Inferior parietal cortex (tissue), 1 donor: ENCODE measurements around the gene MEOX1.
"Not testable (repeated sequence)": the region's sequence is repeated elsewhere in the genome, so short reads cannot be mapped to it uniquely, and the experiment has no call there.

Experiments used
- DNase-seq: peaks from one replicate; pipeline ENCODE4 v3.0.0-alpha.2; 2016; ENCODE audit errors: extremely low spot score

Gene MEOX1

DNA sequence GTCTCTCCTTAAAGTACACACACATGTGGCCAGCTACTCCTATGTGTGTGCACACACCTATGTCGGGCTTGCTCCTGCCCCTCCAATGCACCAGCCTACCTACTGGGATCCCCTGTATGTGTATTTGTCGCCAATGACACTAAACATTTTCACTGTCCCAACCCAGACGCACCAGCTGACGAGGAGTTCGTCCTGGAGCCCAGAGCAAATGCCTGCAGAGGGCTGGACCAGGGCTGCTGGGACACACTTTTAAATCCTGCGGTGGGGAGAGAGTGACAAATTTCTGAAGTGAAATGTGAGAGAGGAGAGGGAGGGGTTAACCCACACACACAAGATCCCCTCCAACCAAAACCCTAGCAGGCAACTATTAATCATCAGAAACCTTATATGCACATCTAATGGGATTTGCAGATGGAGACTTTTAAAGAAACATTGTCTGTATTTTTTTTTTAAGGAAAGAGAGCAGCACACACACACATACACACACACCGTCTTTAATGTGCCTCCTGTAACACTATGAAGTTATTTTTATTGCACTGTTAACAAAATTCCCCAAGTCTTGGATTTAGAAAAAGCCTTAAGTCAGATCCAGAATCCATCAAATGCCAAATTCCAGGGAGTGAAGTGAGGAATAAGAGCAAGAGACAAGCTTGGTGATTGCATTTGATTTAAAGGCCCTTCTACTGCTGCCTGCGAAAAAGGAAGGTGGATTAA is at the start of gene MEOX1:
MEOX1 (minus strand) TSS at position 224 of the 714 bp plus-strand sequence. CDS start 388 bp downstream, outside the sequence.
- no peak for DNase-seq

DNA sequence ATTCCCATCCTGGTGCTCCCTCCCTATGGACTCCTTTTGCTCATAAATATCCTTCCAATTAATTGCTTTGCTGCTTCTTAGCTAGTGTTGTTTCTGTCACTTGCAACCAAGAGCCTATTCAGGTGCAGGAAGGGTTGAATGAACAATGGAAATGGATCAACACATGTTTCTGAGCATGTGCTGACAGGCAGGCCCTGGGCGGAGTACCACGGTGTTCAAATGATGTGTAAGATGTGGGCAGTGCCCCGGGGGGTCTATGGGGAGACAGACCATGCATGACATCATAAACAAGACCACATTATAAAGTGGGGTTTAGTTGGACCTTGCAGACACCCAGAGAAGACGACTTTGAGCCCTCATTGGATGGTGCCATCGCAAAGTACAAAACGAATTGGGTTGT is 48.4 kb upstream of the MEOX1 start:
- no peak for DNase-seq

DNA sequence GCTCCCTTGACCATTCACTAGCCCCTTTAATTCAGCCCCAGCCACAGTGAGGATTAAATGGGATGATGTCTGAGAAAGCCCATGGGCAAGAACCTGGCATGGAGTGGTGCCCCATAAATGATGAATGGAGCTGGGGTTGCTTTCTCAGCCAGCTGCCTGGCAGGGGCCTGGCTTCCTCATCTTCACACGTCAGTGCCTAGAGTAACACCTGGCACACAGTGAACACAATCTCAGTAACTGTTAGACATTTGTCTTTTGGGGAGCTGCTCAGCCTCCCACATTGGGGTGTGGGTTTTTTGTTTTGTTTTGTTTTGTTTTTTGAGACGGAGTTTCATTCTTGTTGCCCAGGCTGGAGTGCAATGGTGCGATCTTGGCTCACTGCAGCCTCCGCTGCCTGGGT is 47.5 kb upstream of the MEOX1 start:
- DNase-seq = no peak

DNA sequence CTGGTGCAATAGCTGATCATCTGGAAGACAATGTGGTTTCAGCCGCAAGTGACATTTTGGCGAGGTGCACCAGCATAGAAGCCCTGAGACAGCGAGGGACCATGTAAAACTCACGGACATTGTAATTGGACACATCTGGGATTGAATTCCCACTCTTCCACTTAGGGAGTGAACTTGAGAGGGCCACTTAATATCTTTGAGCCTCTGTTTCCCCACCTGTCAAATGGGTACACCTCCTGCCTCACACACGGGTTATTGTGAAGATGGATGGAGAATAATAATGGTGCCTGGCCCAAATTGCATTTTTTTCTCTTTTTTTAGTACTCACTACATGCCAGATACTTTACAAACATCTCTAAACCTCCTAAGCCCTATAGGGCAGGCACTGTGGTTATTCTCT is 45.5 kb upstream of the MEOX1 start:
- DNase-seq = no peak

DNA sequence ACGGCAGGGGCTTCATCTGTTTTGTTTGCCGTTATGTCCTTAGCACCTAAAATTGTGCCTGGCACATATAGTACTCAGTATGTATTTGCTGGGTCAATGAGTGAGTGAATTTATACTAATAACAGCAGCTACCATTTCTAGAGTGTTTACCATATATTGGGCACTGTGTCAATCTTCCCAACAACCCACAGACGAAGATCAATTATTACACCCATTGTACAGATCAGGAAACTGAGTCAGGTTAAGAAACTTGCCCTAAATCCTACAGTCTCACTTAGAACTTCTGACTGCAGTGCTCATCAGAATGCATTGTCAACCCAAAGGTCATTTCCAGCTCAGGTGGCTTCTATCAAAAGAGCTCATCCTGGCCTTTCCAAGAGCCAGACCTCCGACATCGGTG is 44.5 kb upstream of the MEOX1 start:
- no peak for DNase-seq

DNA sequence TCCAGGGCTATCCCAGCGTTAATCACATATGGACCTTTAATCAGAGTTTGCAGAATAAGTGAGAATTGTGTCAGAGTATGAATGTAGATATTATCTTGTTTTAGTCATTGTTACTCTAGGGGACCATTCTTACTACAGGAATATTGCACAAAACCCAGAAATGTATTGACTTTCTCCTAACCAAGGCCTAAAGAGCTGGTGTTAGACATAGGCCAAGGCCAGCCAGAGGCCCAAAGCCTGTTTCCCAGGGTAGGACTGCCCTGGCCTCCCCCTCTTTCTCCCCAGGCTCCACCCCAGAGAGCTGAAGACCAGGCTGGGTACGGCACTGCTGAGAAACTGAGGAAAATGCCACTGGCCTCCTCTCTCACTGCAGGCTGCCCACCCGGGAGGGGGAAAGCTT is 41.9 kb upstream of the MEOX1 start:
- no peak for DNase-seq

DNA sequence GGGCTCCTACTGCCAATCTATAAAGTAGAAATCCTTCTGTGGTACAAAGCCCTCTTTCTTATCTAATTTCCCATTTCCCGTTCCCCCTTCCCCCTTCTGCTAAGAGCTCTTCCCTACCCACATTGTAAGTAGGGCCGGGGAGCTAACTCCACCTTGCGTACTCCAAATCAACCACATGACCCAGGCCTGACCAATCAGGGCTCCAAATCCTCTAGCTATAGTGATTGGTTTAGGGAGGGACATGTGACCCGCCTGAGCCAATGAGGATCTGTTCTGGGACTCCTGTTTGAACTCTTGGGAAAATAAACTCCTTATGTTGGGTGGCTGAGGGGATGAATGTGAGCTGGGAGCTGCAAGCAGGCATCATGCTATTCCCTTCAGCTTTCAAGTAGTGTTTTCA is 40.9 kb upstream of the MEOX1 start:
- DNase-seq = no peak

DNA sequence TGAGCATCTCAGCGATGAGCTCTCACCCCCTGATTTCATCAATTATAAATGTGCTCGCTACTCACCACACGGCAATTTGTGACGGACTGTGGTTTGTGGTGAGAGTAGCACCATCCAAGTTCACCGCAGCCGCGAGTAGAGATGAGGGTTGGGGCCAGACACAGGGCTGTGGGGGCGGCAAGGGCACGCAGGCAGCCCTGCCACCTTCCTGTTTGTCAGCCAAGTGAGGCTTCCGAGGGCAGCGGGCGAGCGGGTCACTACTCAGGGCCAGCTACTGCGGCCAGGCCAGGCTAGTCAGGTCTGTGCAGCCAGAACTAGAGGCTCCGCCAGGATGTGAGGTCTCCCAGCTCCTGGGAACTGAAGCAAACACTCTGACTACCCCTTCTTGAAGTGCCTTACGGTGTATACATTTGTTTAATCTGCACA is 39.6 kb upstream of the MEOX1 start:
- no peak for DNase-seq

DNA sequence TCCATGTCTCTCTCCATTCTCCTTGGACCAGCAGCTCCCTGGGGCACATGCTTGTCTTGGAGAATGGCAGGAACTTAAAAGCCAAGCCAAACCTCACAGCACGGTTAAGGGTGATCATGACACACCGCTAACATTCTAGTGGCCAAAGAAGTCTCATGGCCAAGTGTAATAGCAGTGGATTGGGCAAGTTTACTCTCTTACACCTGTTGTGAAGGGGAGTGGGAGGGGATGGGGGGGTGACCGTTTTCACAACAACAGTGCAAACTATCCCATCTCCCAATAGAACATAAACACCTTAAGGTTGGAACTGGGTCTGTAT is 37.7 kb upstream of the MEOX1 start:
- no peak for DNase-seq

DNA sequence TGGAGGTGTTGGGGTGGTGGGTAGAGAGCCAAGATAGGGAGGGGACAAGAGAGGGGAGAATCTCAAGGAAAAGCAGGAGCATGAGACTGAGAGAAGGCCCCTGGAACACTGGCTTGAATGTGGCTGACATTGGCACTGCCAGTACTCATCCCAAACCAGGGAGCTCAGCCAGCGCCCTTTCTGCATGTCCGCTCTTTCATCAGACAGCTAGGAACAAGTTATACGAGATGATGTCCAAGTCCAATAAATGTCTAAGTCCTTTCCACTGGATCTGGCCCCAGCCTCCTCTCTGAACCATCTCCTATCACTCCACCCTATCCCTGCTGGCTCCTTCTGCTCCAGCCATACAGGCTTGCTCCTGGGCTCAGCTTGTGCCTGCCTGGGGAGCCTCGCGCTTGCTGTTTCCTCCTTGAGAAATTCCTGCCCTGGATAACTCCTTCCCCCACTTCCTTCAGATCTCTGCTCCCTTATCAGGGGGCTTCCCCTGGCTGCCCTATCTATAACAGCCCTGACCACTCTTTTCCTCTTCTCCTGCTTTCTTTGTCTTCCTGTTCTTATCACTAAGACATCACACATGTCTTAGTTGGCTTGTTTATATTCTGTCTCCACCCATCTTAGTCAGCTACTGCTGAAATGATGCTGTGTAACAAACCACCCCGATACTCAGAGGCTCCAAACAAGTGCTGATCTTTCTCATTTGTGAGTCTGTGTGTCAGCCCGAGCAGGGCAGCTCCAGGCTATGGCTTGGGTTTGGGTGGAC is 37.1 kb upstream of the MEOX1 start:
- no peak for DNase-seq

DNA sequence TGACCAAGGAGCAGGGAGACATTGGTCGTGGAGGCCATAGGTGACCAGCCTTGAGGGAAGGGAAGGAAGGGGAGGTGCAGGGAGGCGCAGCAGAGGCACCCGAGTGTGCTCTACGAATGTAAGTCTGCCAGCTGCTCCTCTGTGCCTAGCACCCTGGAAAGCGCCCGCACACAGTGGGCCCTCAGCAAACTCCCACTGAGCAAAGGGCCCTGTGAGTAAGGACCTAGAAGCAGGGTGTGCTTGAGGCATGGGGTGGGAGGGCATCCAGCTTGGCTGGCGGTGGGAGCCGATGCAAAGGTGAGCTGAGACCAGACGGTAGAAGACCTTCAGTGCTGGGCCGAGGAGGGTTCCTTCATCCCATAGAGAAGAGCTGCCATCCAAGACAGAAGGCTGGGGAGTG is 36.2 kb upstream of the MEOX1 start:
- no peak for DNase-seq

DNA sequence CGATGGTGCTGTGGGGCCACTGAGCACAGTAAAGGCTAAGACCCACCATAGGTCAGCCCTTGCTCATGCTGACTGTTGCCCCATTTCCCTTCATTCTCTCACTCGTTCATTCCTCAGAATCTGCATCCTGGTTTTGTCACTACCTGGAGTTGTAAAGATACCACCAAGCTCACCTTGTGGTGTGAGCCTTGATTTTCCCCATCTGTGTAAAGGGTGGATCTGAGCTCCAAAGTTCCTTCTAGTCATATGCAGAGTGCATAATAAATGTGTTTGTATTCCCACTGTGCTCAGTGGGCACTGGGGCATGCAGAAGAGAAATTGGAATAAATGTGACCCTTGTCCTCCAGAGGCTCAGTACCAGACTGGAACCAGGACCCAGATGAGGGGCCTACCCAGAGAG is 35.2 kb upstream of the MEOX1 start:
- no peak for DNase-seq

DNA sequence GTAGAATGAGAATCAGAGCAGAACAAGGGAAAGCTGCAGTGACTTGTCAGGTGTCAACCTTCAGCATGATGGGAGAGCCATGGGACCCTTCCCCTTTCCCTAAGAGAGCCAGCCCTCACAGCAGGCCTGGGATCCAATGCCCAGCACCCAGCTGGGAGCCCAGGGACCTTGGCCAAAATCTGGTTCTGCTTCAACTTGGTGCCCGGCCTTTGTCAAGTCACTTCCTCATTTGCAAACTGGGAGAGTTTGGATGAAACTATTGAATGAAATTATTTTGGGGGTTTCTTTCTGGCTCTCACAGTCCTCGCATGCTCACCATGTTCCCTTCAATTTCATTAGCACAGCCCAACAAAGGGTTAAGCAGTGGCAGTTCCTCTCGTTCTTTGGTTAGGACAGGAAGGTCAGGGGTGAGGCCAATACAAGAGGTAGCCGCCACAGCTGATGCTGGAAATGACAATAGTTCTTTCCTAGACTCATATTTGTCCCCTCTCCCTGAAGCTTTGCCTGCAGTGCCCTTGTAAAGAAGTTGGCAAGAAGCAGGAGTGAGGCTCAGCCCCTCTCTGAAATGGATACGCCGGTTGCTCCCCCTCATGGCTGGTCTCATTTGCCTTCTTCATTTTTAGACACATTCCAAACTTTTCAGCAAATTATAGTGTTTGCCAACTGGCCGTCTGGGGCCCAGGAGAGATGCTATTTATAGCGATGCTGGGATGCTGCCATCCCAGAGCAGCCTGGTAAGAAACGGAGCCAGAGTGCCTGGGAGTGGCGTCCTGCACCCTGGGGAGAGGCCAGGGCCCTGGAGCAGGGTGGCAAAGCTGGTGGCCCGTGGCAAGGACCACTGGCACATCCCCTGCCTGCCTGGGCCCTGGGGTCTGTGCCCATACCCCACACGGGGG is 34.5 kb upstream of the MEOX1 start:
- DNase-seq = no peak

DNA sequence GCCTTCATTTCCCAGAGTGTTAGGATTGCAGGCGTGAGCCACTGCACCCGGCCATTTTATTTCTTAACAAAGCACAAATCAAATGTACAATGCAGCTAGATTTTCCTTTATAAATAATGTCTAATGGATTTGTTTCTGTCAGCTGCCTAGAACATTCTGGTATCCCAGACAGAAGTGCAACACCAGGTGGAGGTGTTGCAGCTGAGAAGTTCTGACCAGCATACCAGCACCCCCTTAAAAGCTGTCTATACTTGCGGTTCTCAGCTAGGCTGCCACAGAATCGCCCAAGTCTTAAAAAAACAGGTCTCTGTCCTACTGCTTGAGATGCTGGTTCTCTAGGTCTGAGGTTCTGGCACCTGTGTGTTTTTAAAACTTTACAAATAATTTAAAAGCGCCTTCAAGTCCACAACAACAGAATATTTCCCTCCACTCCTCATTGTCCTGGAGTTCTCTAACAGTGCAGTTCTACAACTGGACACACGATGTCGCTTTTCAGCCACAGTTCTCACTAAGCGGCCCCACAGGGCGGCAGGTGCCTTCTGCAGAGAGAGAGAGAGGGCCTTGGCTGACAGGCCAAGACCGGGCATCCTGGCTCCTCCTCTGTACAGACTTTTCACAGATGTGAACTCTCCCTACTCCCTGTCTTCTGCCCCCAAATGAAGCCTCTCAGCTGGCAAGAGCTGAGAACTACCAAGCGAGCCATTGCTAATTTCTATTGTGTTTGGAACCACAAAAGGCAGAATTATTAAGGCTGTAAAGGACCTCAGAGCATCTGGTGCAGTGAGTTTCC is 32.6 kb upstream of the MEOX1 start:
- peak; percentile 90 for DNase-seq

DNA sequence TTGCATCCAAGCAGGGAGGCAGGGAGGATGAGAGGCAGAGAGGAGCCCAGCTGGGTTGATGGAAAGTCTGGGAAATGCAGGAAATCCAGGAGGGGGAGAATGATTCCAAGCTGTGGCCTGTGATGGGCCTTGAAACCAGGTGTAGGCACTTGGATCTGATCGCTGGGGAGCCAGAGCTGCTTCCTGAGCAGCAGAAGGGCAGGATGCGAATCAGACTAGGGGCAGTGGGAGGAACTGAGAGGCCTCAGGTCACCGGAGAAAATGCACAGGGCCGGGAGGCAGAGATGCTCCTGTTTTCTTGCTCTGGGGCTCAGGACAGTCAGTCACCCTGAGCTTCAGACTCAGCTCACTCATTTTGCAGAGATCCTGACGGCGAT is 29.6 kb upstream of the MEOX1 start:
- no peak for DNase-seq

DNA sequence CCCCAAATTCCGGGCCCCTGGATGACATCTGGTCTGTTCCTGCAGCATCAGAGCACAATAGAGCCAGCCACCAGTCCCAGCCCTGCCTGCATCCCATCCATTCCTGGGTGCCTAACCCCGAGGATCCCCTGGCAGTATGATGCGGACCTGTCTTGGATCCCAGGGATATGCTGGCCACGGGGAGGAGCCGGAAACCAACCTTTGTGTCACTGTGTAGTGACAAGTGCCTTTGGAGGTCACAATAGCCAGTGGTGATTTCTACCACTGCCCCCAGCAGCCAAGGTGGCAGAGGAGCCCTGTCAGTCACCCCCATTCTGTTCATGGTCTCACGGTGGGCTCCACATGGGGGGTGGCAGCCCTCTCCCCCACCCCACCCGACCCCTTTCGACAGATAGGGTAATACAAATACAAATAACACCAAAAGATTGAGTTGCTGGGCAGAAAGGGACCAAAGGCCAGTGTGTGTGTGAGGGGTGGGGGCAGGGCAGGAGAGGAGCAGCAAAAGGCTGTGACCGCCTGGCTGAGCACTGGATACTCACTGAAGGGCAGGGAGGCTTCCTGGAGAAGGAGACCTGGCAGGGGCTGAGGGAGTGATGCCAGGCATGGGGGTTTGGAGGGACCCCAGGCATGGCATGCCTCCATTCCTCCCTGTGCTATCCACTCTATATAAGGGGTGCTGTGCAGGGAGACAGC is 29.0 kb upstream of the MEOX1 start:
- DNase-seq = no peak

DNA sequence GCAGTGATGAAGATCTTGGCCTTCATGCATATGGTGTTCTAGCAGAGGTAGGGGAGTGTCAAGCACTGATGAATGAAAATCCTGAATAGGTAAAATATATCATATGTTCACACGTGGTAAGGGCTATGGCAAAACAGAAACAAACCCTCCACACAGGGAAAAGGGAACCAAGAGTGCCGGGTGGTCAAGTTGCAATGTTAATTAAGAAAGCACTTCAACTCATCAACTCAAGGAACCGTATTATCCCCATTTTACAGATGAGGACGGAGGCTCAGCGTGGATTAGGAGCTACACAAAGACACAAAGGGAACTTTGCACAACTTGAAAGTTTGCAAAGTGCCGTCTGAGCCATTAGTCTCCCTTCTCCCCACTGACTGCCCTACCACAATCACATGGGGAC is 28.1 kb upstream of the MEOX1 start:
- no peak for DNase-seq

DNA sequence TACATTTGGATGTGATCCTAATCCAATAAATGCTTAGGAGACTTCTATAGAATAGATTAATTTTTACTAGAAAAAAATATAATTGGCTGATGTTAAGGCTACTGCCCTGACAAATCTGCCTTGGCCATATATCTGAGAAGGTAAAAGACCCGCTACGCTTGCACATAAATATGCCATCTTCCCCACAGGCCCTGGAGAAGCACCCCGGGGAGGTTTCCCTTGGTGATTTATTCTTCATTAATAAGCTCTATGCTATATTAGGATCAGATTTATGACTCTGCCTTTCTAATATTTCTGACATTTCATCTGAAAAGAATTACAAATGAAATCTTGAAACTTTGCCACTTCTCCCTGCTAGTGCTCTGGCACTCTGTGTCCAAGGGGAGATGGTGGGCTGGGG is 27.4 kb upstream of the MEOX1 start:
- no peak for DNase-seq

DNA sequence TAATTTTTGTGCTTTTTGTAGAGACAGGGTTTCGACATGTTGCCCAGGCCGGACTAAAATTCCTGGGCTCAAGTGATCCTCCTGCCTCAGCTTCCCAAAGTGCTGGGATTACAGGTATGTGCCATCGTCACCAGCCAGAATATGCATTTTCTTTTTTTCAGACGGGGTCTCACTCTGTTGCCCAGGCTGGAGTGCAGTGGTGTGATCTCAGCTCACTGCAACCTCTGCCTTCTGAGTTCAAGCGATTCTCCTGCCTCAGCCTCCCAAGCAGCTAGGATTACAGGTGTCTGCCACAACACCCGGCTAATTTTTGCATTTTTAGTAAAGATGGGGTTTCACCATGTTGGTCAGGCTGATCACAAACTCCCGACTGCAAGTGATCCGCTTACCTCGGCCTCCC is 25.2 kb upstream of the MEOX1 start:
- not testable (repeated sequence) for DNase-seq

DNA sequence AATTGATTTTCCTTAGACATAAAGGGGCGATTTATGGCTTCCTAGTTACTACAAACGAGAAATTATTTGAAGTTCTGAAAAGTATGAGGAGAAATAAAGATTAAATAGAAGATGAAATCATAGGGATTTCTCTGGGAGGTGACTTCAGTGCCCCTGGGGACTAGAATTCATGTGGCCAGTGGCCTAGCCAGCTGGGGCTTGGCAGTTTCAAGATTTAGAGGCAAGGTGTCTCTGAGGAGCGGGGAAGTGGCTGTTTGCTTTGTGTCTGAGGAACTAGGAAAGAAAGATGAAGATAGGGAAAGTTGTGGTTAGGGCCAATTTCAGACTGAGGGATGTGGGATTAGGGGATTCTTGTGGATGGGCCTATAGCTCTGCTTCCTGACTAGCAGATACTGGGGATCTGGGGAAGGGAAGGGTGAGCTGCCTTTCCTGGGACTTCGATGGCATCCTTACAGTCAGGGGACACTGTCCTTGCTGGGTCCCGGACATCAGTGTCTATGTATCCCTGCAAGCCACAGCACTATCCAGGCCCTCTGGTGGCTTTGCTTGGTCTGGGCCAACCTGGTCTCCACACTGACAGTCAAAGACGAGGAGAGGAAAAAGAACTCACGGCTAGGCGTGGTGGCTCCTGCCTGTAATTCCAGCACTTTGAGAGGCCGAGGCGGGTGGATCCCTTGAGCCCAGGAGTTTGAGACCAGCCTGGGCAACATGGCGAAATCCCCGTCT is 22.4 kb upstream of the MEOX1 start:
- no peak for DNase-seq

DNA sequence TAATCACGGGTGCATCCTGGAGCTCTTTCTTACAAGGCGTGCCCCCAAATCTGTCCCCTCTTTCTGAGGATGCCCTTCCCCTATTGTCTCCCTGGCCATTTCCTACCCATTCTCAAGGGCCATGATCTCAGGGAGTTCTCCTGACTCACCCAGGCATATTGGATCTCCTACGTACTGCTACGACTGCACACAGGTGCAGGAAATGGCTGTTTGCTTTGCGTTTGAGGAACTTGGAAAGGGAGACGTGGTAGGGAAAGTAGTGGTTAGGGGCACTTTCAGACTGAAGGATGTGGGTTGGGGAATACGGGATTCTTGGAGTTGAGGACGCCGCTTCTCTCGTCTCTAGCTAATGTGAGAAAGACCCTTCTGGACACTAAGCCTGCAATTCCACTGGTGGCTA is 18.7 kb upstream of the MEOX1 start:
- no peak for DNase-seq
